ENCODE measurements around the gene TET3. TPM values are rescaled to one million over a fixed set of nuclear protein-coding genes. Genes with fewer than 3 reads are reported as not detected.

TET3 gene
- total RNA-seq, 2 donors from 2014 or later = 20.3 to 22.5 TPM

- H3K4me1 Mint-ChIP-seq = peaks cover 62% of the 10 kb centered on the region
- peak overlapping the region; percentile 89 for H3K27ac Mint-ChIP-seq
- peaks cover 8% of the 10 kb centered on the region for H3K36me3 Mint-ChIP-seq (ENCODE audit: low read depth)
- peak; percentile 52 to 63 (median 58) for DNase-seq
- H3K4me3 Mint-ChIP-seq = peak overlapping the region; percentile 92
- peak; percentile 53 for ATAC-seq
- no peaks in the 10 kb centered on the region for H3K9me3 ChIP-seq (ENCODE audit: control insufficient read depth, low read length, poor library complexity, severe bottlenecking)
- no peaks in the 10 kb centered on the region for H3K27me3 Mint-ChIP-seq
Measured at GRCh38 chr2:73985308-73986084, 786 bp downstream of the TET3 start.

DNA sequence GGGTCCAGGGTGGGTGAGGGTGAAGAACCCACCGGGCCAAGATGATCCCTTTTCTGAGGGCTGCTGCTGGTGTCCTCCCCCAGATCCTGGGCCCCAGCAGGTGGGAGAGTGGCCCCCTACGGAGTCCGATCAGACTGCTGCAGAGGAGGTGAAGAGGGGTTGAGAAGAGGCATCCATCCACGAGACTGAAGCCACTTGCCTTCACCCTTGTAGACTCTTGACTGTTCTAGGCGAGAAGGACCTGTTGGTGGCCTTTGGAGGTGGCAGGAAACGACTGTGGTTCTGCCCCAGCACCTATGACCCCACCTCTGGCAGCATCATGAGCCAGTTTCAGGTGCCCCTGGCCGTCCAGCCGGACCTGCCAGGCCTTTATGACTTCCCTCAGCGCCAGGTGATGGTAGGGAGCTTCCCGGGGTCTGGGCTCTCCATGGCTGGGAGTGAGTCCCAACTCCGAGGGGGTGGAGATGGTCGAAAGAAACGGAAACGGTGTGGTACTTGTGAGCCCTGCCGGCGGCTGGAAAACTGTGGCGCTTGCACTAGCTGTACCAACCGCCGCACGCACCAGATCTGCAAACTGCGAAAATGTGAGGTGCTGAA, 1.5 kb downstream of the TET3 start:
- peaks cover 10% of the 10 kb centered on the region for H3K36me3 Mint-ChIP-seq (ENCODE audit: low read depth)
- peaks cover 58% of the 10 kb centered on the region for H3K4me1 Mint-ChIP-seq
- H3K4me3 Mint-ChIP-seq = peak overlapping the region; percentile 92
- H3K9me3 ChIP-seq (ENCODE audit: control insufficient read depth, low read length, poor library complexity, severe bottlenecking) = no peaks in the 10 kb centered on the region
- ATAC-seq (peak; percentile 17), DNase-seq (no peak)
- H3K27me3 Mint-ChIP-seq = no peaks in the 10 kb centered on the region
- H3K27ac Mint-ChIP-seq = peak overlapping the region; percentile 89

DNA sequence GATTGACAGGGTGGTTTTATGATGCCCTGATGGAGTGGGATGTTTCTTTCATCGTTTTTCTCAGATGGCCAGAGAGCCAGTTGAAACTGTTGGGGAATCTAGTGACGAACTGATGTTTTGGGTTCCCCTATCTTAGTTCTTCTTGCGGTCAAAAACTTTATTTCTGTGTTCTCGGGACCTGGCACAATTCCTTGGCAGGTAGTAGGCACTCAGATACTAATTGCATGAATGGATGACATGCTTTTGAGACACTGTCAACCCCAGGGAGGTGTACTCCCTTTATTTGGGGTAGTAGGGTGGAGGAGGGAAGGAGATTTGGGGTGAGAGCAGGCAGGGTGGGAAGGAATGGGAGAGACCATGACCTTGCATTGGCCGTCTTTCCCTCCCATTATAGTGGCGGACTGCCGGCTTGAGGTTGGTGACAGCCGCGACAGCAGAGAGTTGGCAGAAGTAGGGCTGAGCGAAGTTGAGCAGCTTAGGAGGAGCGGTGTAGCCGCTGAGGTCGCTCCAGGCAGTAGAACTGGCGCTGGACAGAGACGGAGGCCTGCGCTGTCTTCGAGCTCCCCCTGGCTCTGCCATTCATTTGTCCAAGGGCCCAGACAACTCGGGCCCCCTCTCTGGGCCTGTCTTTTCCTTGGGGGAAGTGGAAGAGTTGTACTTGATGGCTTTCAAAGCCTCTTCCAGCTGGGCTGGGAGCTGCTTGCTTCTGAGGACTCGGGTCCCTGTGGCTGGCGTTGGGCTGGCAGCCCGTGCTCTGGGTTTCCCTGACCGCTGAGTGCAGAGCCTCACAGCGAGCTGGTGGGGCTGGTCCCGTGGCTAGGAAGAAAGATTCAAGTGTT, 2.6 kb downstream of the TET3 start:
- H3K4me3 Mint-ChIP-seq = peak overlapping the region; percentile 92
- H3K9me3 ChIP-seq (ENCODE audit: control insufficient read depth, low read length, poor library complexity, severe bottlenecking) = no peaks in the 10 kb centered on the region
- H3K4me1 Mint-ChIP-seq = peaks cover 54% of the 10 kb centered on the region
- H3K27ac Mint-ChIP-seq = peak overlapping the region; percentile 89
- ATAC-seq (peak; percentile 32), DNase-seq (peak in 1 of 3 donors; percentile 20)
- H3K27me3 Mint-ChIP-seq = no peaks in the 10 kb centered on the region
- peaks cover 10% of the 10 kb centered on the region for H3K36me3 Mint-ChIP-seq (ENCODE audit: low read depth)

- no peaks in the 10 kb centered on the region for H3K9me3 ChIP-seq (ENCODE audit: control insufficient read depth, low read length, poor library complexity, severe bottlenecking)
- H3K27ac Mint-ChIP-seq = peak overlapping the region; percentile 89
- ATAC-seq = no peak
- DNase-seq = no peak
- H3K27me3 Mint-ChIP-seq = no peaks in the 10 kb centered on the region
- peak overlapping the region; percentile 92 for H3K4me3 Mint-ChIP-seq
- peaks cover 52% of the 10 kb centered on the region for H3K4me1 Mint-ChIP-seq
- H3K36me3 Mint-ChIP-seq (ENCODE audit: low read depth) = peaks cover 10% of the 10 kb centered on the region
Measured at GRCh38 chr2:73987948-73988700, 3.4 kb downstream of the TET3 start.

- H3K27ac Mint-ChIP-seq = peak overlapping the region; percentile 89
- H3K4me3 Mint-ChIP-seq = no peak overlapping the region
- ATAC-seq (no peak), DNase-seq (no peak)
- no peaks in the 10 kb centered on the region for H3K9me3 ChIP-seq (ENCODE audit: control insufficient read depth, low read length, poor library complexity, severe bottlenecking)
- peaks cover 58% of the 10 kb centered on the region for H3K4me1 Mint-ChIP-seq
- no peaks in the 10 kb centered on the region for H3K27me3 Mint-ChIP-seq
- peaks cover 10% of the 10 kb centered on the region for H3K36me3 Mint-ChIP-seq (ENCODE audit: low read depth)
Measured at GRCh38 chr2:73989972-73990371, 5.3 kb downstream of the TET3 start.

DNA sequence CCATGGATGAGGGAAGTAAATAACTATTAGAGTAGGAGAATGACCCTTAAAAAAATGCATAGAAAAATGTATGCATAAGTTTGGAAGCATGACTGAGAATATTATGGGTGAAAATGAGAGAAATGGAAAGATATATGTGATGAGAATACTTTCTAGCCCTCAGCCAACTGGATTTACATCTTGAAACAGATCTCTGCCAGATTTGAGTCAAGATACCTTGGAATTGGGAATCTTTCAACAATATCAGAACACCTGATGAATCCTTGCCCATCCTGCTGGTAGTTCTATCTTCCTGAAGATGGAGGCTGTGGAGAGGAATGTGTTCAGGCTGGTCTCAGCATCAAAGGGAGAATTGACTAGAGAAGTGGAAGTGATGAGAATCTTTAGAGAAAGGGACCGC, 5.8 kb downstream of the TET3 start:
- H3K27ac Mint-ChIP-seq = no peak overlapping the region
- no peak for DNase-seq
- H3K9me3 ChIP-seq (ENCODE audit: control insufficient read depth, low read length, poor library complexity, severe bottlenecking) = no peaks in the 10 kb centered on the region
- H3K36me3 Mint-ChIP-seq (ENCODE audit: low read depth) = peaks cover 10% of the 10 kb centered on the region
- H3K27me3 Mint-ChIP-seq = no peaks in the 10 kb centered on the region
- no peak overlapping the region for H3K4me3 Mint-ChIP-seq
- no peak for ATAC-seq
- peaks cover 58% of the 10 kb centered on the region for H3K4me1 Mint-ChIP-seq

DNA sequence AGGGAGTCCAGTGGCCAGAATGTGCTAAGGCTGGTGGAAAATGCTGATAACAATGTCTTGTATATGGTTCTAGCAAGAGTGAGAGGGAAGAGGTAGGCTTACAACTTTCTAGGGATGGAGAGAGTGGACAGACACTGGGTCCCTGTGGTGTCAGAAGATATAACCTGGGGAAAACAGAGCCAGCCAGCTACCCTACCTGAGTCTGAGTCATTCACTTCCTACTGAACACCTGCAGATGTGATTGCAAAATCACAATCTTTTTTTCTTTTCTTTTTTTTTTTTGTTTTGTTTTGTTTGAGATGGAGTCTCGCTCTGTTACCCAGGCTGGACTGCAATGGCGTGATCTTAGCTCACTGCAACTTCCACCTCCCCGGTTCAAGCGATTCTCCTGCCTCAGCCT, 7.3 kb downstream of the TET3 start:
- no peak for DNase-seq
- no peak for ATAC-seq
- H3K9me3 ChIP-seq (ENCODE audit: control insufficient read depth, low read length, poor library complexity, severe bottlenecking) = no peaks in the 10 kb centered on the region
- H3K4me1 Mint-ChIP-seq = peaks cover 48% of the 10 kb centered on the region
- H3K4me3 Mint-ChIP-seq = no peak overlapping the region
- H3K27ac Mint-ChIP-seq = no peak overlapping the region
- H3K36me3 Mint-ChIP-seq (ENCODE audit: low read depth) = peaks cover 10% of the 10 kb centered on the region
- no peaks in the 10 kb centered on the region for H3K27me3 Mint-ChIP-seq

DNA sequence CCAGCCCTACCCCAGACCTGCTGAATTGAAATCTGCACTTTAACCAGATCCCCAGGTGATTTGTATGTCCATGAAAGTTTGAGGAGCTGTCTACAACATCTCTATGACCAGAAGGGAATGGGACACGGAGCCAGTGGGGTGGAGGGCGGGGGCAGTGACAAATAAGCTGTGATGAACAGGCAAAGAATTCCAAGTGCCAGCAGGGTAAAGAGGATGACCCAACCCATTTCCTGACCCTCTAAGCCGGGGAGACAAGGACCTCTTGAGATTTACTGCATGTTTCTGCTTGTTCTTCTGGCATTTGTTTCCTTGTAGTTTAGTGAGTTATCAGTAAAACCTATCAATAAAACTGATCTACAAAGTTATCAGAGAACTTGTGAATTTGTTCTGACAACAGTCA, 8.7 kb downstream of the TET3 start:
- H3K27ac Mint-ChIP-seq = peak overlapping the region; percentile 80
- DNase-seq (no peak), ATAC-seq (no peak)
- peaks cover 10% of the 10 kb centered on the region for H3K36me3 Mint-ChIP-seq (ENCODE audit: low read depth)
- no peak overlapping the region for H3K4me3 Mint-ChIP-seq
- H3K4me1 Mint-ChIP-seq = peaks cover 49% of the 10 kb centered on the region
- no peaks in the 10 kb centered on the region for H3K27me3 Mint-ChIP-seq
- H3K9me3 ChIP-seq (ENCODE audit: control insufficient read depth, low read length, poor library complexity, severe bottlenecking) = no peaks in the 10 kb centered on the region

DNA sequence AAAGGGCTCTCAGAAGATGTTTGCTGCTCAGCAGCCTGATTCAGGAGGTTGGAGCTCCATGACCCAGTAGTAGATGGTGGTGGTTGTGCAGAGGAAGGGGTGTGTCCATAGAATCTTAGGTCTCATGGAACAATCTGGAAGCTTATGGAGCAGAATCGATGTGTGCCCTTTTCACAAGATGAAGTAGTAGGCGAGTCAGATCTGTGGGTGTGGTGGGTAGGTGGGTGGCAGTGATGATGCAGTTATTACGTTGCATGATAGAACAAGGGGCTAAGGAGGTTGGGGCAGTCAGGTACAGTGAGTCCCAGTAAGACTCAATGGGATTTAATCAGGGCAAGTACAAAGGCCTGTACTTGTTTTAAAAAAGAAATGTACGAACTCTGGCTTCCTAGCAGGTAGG, 9.1 kb downstream of the TET3 start:
- peak overlapping the region; percentile 80 for H3K27ac Mint-ChIP-seq
- H3K4me1 Mint-ChIP-seq = peaks cover 50% of the 10 kb centered on the region
- no peaks in the 10 kb centered on the region for H3K27me3 Mint-ChIP-seq
- no peak overlapping the region for H3K4me3 Mint-ChIP-seq
- no peaks in the 10 kb centered on the region for H3K9me3 ChIP-seq (ENCODE audit: control insufficient read depth, low read length, poor library complexity, severe bottlenecking)
- peaks cover 12% of the 10 kb centered on the region for H3K36me3 Mint-ChIP-seq (ENCODE audit: low read depth)
- DNase-seq (no peak), ATAC-seq (no peak)

GRCh38 chr2:73994178-73994831, 9.6 kb downstream of the TET3 start:
- Mint-ChIP-seq H3K4me1 (peaks cover 52% of the 10 kb centered on the region), H3K4me3 (no peak overlapping the region), H3K27me3 (no peaks in the 10 kb centered on the region), H3K27ac (peak overlapping the region; percentile 80), H3K36me3 (ENCODE audit: low read depth) (peaks cover 11% of the 10 kb centered on the region)
- no peak for DNase-seq
- no peak for ATAC-seq
- H3K9me3 ChIP-seq (ENCODE audit: control insufficient read depth, low read length, poor library complexity, severe bottlenecking) = no peaks in the 10 kb centered on the region

DNA sequence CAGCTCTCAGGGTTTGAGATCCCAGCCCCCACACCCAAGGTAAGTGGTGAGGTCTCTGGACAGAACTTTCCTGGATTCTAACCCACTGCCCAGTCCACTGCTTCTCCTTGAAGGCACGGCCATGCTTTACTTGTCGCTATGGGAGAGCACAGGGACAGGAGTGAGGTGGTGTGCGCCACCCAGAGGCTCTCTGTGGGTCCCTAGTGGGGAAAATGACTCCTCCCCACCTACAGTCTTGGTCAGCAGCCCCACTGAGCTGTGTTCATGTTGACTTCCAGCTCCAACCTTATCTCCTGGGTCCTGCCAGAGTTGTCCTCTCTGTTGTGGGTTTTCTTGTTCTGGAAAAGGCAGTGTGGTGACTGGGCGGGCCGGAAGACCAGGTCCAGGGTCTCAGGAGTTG, 11.1 kb downstream of the TET3 start:
- Mint-ChIP-seq H3K4me1 (peaks cover 46% of the 10 kb centered on the region), H3K27me3 (no peaks in the 10 kb centered on the region), H3K4me3 (no peak overlapping the region), H3K27ac (peak overlapping the region; percentile 98), H3K36me3 (ENCODE audit: low read depth) (peaks cover 3% of the 10 kb centered on the region)
- DNase-seq = no peak
- ATAC-seq = no peak
- H3K9me3 ChIP-seq (ENCODE audit: control insufficient read depth, low read length, poor library complexity, severe bottlenecking) = no peaks in the 10 kb centered on the region

DNA sequence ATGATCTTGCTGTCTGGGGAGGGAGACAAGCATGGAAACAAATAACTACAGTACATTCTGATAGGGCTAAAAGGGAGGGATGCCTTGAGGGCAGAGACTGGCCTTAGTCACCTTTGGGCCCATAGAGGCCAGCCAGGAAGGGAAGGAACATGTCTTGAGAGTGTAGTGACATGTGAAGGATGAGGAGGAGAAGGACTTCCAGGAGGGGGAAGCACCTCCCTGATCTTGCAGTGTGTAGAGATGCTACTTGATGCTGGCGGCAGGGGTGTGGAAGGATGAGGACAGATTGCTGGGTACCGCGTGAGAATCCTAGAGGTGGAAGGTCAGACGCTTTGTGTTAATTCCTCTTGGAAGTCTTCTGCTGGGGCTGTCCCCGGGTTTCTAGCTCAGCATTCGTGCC, 13.1 kb downstream of the TET3 start:
- DNase-seq = no peak
- no peak for ATAC-seq
- no peaks in the 10 kb centered on the region for H3K9me3 ChIP-seq (ENCODE audit: control insufficient read depth, low read length, poor library complexity, severe bottlenecking)
- Mint-ChIP-seq H3K27me3 (no peaks in the 10 kb centered on the region), H3K27ac (peak overlapping the region; percentile 98), H3K36me3 (ENCODE audit: low read depth) (peaks cover 3% of the 10 kb centered on the region), H3K4me3 (no peak overlapping the region), H3K4me1 (peaks cover 57% of the 10 kb centered on the region)
